BJ (cell line): Measurements from ENCODE around the gene WNT4. TPM values are rescaled to one million over a fixed set of nuclear protein-coding genes. Genes with fewer than 3 reads are reported as not detected.

Source experiments
- CTCF ChIA-PET: fragments of 350-600 bp; formaldehyde crosslinking; extraction: SDS; loops from one replicate; lab custom pipeline; 2021; ENCODE audit warnings: antibody characterized with exemption, inconsistent platforms; lab: Yijun Ruan, JAX
- POLR2A ChIA-PET: fragments of 300-600 bp; sonication (Branson Sonifier 250); formaldehyde crosslinking; extraction: SDS; loops from one replicate; lab custom pipeline; 2021; ENCODE audit warnings: antibody characterized with exemption; lab: Charles Lee
- DNase-seq: peaks from one replicate; pipeline ENCODE4 v3.0.0-alpha.2; 2011; ENCODE audit warnings: low read depth
- H3K27me3 ChIP-seq: 2 replicates; pipeline ENCODE4 v1.6.0; 2011; ENCODE audit warnings: low read length; ENCODE audit not compliant: control insufficient read depth, insufficient read depth
- H3K36me3 ChIP-seq: 2 replicates; pipeline ENCODE4 v1.5.1; 2011; ENCODE audit warnings: low read length; ENCODE audit not compliant: control insufficient read depth, insufficient read depth
- H3K4me3 ChIP-seq: 2 replicates; pipeline ENCODE4 v1.5.1; 2011; ENCODE audit warnings: low read depth, mild to moderate bottlenecking, control low read depth, low read length
- polyA plus RNA-seq: library from polyadenylated mRNA; depleted of rRNA; stranded (reverse); fragments of >200 nt; gene quantifications from 2 replicates; pipeline ENCODE4 v1.2.3, GENCODE V29; 2011
- TF ChIP-seq, protein P1 (sequence below): IDR thresholded peaks from 2 replicates; pipeline ENCODE4 v1.5.1; 2011; ENCODE audit warnings: low read depth, mild to moderate bottlenecking, control low read depth, inconsistent platforms, low read length, moderate library complexity; ENCODE audit not compliant: insufficient read depth

The WNT4 gene
- polyA plus RNA-seq, 1 experiment, result 0.13 TPM

- TF ChIP-seq, protein P1, sequence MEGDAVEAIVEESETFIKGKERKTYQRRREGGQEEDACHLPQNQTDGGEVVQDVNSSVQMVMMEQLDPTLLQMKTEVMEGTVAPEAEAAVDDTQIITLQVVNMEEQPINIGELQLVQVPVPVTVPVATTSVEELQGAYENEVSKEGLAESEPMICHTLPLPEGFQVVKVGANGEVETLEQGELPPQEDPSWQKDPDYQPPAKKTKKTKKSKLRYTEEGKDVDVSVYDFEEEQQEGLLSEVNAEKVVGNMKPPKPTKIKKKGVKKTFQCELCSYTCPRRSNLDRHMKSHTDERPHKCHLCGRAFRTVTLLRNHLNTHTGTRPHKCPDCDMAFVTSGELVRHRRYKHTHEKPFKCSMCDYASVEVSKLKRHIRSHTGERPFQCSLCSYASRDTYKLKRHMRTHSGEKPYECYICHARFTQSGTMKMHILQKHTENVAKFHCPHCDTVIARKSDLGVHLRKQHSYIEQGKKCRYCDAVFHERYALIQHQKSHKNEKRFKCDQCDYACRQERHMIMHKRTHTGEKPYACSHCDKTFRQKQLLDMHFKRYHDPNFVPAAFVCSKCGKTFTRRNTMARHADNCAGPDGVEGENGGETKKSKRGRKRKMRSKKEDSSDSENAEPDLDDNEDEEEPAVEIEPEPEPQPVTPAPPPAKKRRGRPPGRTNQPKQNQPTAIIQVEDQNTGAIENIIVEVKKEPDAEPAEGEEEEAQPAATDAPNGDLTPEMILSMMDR, result no peak
- H3K36me3 ChIP-seq, result peaks cover 4% of the 10 kb centered on the region
- H3K4me3 ChIP-seq, result no peak overlapping the region
- DNase-seq, result no peak
- CTCF ChIA-PET, result interaction anchor here (0.7 to 1.4 kb wide), 4 partner anchors 11 to 14 kb away, joined by 3 to 5 read pairs (median 3); no protein-coding TSS in a partner anchor
- POLR2A ChIA-PET, result no interaction called here
- no peaks in the 10 kb centered on the region for H3K27me3 ChIP-seq
Measured at GRCh38 chr1:22118291-22118992, 24.5 kb downstream of the WNT4 start.

- CTCF ChIA-PET, result interaction anchor here (0.7 to 1.4 kb wide), 4 partner anchors 11 to 14 kb away, joined by 3 to 5 read pairs (median 3); no protein-coding TSS in a partner anchor
- Histone ChIP-seq H3K36me3 (peaks cover 5% of the 10 kb centered on the region), H3K4me3 (no peak overlapping the region), H3K27me3 (no peaks in the 10 kb centered on the region)
- TF ChIP-seq, protein P1, result no peak
- DNase-seq, result no peak
- POLR2A ChIA-PET, result no interaction called here
Measured at GRCh38 chr1:22117851-22118250, 25.0 kb downstream of the WNT4 start.

GRCh38 chr1:22117238-22117637, 25.7 kb downstream of the WNT4 start:
- Histone ChIP-seq H3K36me3 (peaks cover 7% of the 10 kb centered on the region), H3K4me3 (no peak overlapping the region), H3K27me3 (no peaks in the 10 kb centered on the region)
- no peak for DNase-seq
- TF ChIP-seq, protein P1, result no peak
- ChIA-PET POLR2A (no interaction called here), CTCF (interaction anchor here (0.7 to 1.3 kb wide), 2 partner anchors 14 to 15 kb away, joined by 3 read pairs; no protein-coding TSS in a partner anchor)

- TF ChIP-seq, protein P1, result no peak
- Histone ChIP-seq H3K36me3 (peaks cover 7% of the 10 kb centered on the region), H3K27me3 (no peaks in the 10 kb centered on the region), H3K4me3 (no peak overlapping the region)
- CTCF ChIA-PET, result interaction anchor here (1.2 to 2.2 kb wide), 4 partner anchors 8 to 301 kb away, joined by 3 to 14 read pairs (median 4); no protein-coding TSS in a partner anchor
- POLR2A ChIA-PET, result no interaction called here
- DNase-seq, result no peak
Measured at GRCh38 chr1:22115286-22115685, 27.6 kb downstream of the WNT4 start.
